ENCODE results near the gene DHX35. TPM values are rescaled to one million over a fixed set of nuclear protein-coding genes. Genes with fewer than 3 reads are reported as not detected.

The DHX35 gene
- polyA plus RNA-seq, 1 donor from 2014 or later = 21.3 TPM

GRCh38 chr20:38918172-38918571 lies 44.0 kb upstream of the DHX35 start:
- no peak overlapping the region for H2AFZ ChIP-seq (ENCODE audit: low read depth, low read length)
- H3K27ac ChIP-seq (ENCODE audit: low read length) = no peak overlapping the region
- H3F3A ChIP-seq (ENCODE audit: insufficient read depth, low read length, poor library complexity, severe bottlenecking) = no peaks in the 10 kb centered on the region
- H4K20me1 ChIP-seq (ENCODE audit: insufficient read depth) = no peaks in the 10 kb centered on the region
- H3K36me3 ChIP-seq (ENCODE audit: insufficient read depth, low read length) = no peaks in the 10 kb centered on the region
- no peak overlapping the region for H3K4me2 ChIP-seq (ENCODE audit: low read length)
- H3K9me2 ChIP-seq (ENCODE audit: insufficient read depth, low read length) = no peaks in the 10 kb centered on the region
- H3K79me2 ChIP-seq (replicated peaks; ENCODE audit: insufficient read depth, low read length) = no peaks in the 10 kb centered on the region
- H3K9ac ChIP-seq (ENCODE audit: low read length) = no peak overlapping the region
- H3K27me3 ChIP-seq (ENCODE audit: insufficient read depth, low read depth, low read length) = no peaks in the 10 kb centered on the region
- no peaks in the 10 kb centered on the region for H3K9me3 ChIP-seq (ENCODE audit: low read length)
- TF ChIP-seq, protein P1, sequence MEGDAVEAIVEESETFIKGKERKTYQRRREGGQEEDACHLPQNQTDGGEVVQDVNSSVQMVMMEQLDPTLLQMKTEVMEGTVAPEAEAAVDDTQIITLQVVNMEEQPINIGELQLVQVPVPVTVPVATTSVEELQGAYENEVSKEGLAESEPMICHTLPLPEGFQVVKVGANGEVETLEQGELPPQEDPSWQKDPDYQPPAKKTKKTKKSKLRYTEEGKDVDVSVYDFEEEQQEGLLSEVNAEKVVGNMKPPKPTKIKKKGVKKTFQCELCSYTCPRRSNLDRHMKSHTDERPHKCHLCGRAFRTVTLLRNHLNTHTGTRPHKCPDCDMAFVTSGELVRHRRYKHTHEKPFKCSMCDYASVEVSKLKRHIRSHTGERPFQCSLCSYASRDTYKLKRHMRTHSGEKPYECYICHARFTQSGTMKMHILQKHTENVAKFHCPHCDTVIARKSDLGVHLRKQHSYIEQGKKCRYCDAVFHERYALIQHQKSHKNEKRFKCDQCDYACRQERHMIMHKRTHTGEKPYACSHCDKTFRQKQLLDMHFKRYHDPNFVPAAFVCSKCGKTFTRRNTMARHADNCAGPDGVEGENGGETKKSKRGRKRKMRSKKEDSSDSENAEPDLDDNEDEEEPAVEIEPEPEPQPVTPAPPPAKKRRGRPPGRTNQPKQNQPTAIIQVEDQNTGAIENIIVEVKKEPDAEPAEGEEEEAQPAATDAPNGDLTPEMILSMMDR (IDR thresholded peaks at IDR 0.05; ENCODE audit: poor library complexity, severe bottlenecking) = no peak
- no peak for TF ChIP-seq MXI1 (conservative IDR thresholded peaks at IDR 0.05; ENCODE audit: poor library complexity, severe bottlenecking)
- TF ChIP-seq RAD21 (conservative IDR thresholded peaks at IDR 0.05) = no peak
- TF ChIP-seq EP300 (conservative IDR thresholded peaks at IDR 0.05; ENCODE audit: poor library complexity, severe bottlenecking) = no peak
- TF ChIP-seq, protein P2, sequence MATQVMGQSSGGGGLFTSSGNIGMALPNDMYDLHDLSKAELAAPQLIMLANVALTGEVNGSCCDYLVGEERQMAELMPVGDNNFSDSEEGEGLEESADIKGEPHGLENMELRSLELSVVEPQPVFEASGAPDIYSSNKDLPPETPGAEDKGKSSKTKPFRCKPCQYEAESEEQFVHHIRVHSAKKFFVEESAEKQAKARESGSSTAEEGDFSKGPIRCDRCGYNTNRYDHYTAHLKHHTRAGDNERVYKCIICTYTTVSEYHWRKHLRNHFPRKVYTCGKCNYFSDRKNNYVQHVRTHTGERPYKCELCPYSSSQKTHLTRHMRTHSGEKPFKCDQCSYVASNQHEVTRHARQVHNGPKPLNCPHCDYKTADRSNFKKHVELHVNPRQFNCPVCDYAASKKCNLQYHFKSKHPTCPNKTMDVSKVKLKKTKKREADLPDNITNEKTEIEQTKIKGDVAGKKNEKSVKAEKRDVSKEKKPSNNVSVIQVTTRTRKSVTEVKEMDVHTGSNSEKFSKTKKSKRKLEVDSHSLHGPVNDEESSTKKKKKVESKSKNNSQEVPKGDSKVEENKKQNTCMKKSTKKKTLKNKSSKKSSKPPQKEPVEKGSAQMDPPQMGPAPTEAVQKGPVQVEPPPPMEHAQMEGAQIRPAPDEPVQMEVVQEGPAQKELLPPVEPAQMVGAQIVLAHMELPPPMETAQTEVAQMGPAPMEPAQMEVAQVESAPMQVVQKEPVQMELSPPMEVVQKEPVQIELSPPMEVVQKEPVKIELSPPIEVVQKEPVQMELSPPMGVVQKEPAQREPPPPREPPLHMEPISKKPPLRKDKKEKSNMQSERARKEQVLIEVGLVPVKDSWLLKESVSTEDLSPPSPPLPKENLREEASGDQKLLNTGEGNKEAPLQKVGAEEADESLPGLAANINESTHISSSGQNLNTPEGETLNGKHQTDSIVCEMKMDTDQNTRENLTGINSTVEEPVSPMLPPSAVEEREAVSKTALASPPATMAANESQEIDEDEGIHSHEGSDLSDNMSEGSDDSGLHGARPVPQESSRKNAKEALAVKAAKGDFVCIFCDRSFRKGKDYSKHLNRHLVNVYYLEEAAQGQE (IDR thresholded peaks at IDR 0.05; ENCODE audit: borderline replicate concordance) = no peak
- no peak for TF ChIP-seq POLR2AphosphoS5 (IDR thresholded peaks at IDR 0.05)
- TF ChIP-seq EZH2 (IDR thresholded peaks at IDR 0.05; ENCODE audit: borderline replicate concordance, insufficient read depth, low read length, poor library complexity, severe bottlenecking) = no peak
- TF ChIP-seq TAF1 (IDR thresholded peaks at IDR 0.05; ENCODE audit: low read depth) = no peak
- TF ChIP-seq SMC3 (conservative IDR thresholded peaks at IDR 0.05; ENCODE audit: poor library complexity) = no peak
- no peak overlapping the region for H3K4me3 ChIP-seq (ENCODE audit: low read length)

DNA sequence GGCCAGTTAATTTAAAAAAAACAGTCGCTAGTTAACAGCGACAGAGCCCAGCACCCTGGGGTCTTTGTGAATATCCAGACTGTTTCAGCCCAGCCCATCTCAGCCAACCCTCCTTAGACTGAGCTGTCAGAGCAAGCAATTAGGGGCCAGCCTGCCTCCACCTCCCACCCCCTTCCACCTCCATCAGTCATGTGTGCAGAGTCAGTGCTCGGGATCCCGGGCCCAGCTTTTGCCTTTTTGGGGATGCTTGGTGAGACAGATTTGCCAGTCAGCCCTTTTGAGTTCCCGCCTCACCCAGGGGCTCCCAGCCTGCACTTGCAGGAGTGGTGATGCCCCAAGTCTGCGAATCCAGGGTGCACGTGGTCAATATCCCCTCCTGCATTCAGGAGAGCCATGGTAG lies 42.5 kb upstream of the DHX35 start:
- Histone ChIP-seq H4K20me1 (ENCODE audit: insufficient read depth) (no peaks in the 10 kb centered on the region), H3K79me2 (replicated peaks; ENCODE audit: insufficient read depth, low read length) (no peaks in the 10 kb centered on the region), H3K4me2 (ENCODE audit: low read length) (no peak overlapping the region), H3K27ac (ENCODE audit: low read length) (no peak overlapping the region), H2AFZ (ENCODE audit: low read depth, low read length) (no peak overlapping the region), H3K27me3 (ENCODE audit: insufficient read depth, low read depth, low read length) (no peaks in the 10 kb centered on the region), H3K9ac (ENCODE audit: low read length) (no peak overlapping the region), H3K4me3 (ENCODE audit: low read length) (peak overlapping the region; percentile 7), H3K9me3 (ENCODE audit: low read length) (no peaks in the 10 kb centered on the region), H3K9me2 (ENCODE audit: insufficient read depth, low read length) (no peaks in the 10 kb centered on the region), H3F3A (ENCODE audit: insufficient read depth, low read length, poor library complexity, severe bottlenecking) (no peaks in the 10 kb centered on the region), H3K36me3 (ENCODE audit: insufficient read depth, low read length) (no peaks in the 10 kb centered on the region)
- TF ChIP-seq EZH2 (IDR thresholded peaks at IDR 0.05; ENCODE audit: borderline replicate concordance, insufficient read depth, low read length, poor library complexity, severe bottlenecking) (no peak), EP300 (conservative IDR thresholded peaks at IDR 0.05; ENCODE audit: poor library complexity, severe bottlenecking) (no peak), MXI1 (conservative IDR thresholded peaks at IDR 0.05; ENCODE audit: poor library complexity, severe bottlenecking) (no peak)

All from neural cell (in vitro differentiated cells).